Trophoblast cell (in vitro differentiated cells and primary cell): Measurements from ENCODE around the gene NPVF.

ENCODE experiments used
- DNase-seq, 2 donors: peaks; one replicate each; pipeline ENCODE4 v3.0.0-alpha.2; 2016
- H2AFZ ChIP-seq: 2 replicates; pipeline ENCODE4 v1.6.1; 2013; ENCODE audit warnings: low read length, moderate library complexity, mild to moderate bottlenecking; ENCODE audit not compliant: insufficient read depth, poor library complexity
- H2AK5ac ChIP-seq: 2 replicates; pipeline ENCODE4 v1.6.1; 2013; ENCODE audit warnings: mild to moderate bottlenecking, low read length
- H2BK120ac ChIP-seq: 2 replicates; pipeline ENCODE4 v1.6.1; 2013; ENCODE audit warnings: low read length, mild to moderate bottlenecking, moderate library complexity; ENCODE audit not compliant: insufficient read depth, poor library complexity
- H2BK12ac ChIP-seq: 2 replicates; pipeline ENCODE4 v1.6.1; 2013; ENCODE audit warnings: mild to moderate bottlenecking, low read length, moderate library complexity
- H2BK5ac ChIP-seq: 2 replicates; pipeline ENCODE4 v1.6.1; 2013; ENCODE audit warnings: low read length, low read depth, moderate library complexity, mild to moderate bottlenecking; ENCODE audit not compliant: poor library complexity
- H3K14ac ChIP-seq: 2 replicates; pipeline ENCODE4 v1.6.1; 2013; ENCODE audit warnings: mild to moderate bottlenecking, low read length
- H3K18ac ChIP-seq: 2 replicates; pipeline ENCODE4 v1.6.1; 2013; ENCODE audit warnings: mild to moderate bottlenecking, low read length
- H3K23ac ChIP-seq: 2 replicates; pipeline ENCODE4 v1.6.1; 2013; ENCODE audit warnings: low read length
- H3K27ac ChIP-seq: 2 replicates; pipeline ENCODE4 v1.5.1; 2013; ENCODE audit warnings: low read depth, mild to moderate bottlenecking, inconsistent platforms, low read length, moderate library complexity
- H3K27me3 ChIP-seq: 2 replicates; pipeline ENCODE4 v1.6.1; 2013; ENCODE audit warnings: inconsistent platforms, mild to moderate bottlenecking, low read length, moderate library complexity; ENCODE audit not compliant: insufficient read depth
- H3K36me3 ChIP-seq, 2 experiments: 1 replicate in 1 of 2; 2 replicates in 1 of 2; pipeline ENCODE4 v1.6.1; 2013; ENCODE audit warnings: low read length in 2 of 2, mild to moderate bottlenecking in 2 of 2, moderate library complexity in 1 of 2; ENCODE audit not compliant: insufficient read depth in 2 of 2, control insufficient read depth in 1 of 2
- H3K4ac ChIP-seq: 2 replicates; pipeline ENCODE4 v1.6.1; 2013; ENCODE audit warnings: low read depth, mild to moderate bottlenecking, low read length, moderate library complexity
- H3K4me1 ChIP-seq, 2 experiments: 1 replicate in 1 of 2; 2 replicates in 1 of 2; pipeline ENCODE4 v1.6.1; 2013; ENCODE audit warnings: low read length in 2 of 2, mild to moderate bottlenecking in 2 of 2, moderate library complexity in 1 of 2; ENCODE audit not compliant: insufficient read depth in 2 of 2, control insufficient read depth in 1 of 2
- H3K4me2 ChIP-seq: 2 replicates; pipeline ENCODE4 v1.6.1; 2013; ENCODE audit warnings: inconsistent platforms, mild to moderate bottlenecking, low read length, moderate library complexity
- H3K4me3 ChIP-seq: 2 replicates; pipeline ENCODE4 v1.5.1; 2013; ENCODE audit warnings: mild to moderate bottlenecking, low read depth, low read length, inconsistent platforms
- H3K79me1 ChIP-seq: one replicate; pipeline ENCODE4 v1.6.1; 2013; ENCODE audit warnings: low read length
- H3K79me2 ChIP-seq: 2 replicates; pipeline ENCODE4 v1.6.1; 2013; ENCODE audit warnings: low read length, mild to moderate bottlenecking; ENCODE audit not compliant: control insufficient read depth, insufficient read depth, poor library complexity
- H3K9ac ChIP-seq: 2 replicates; pipeline ENCODE4 v1.6.1; 2013; ENCODE audit warnings: mild to moderate bottlenecking, low read length
- H3K9me3 ChIP-seq: 2 replicates; pipeline ENCODE4 v1.6.1; 2013; ENCODE audit warnings: low read depth, mild to moderate bottlenecking, control low read depth, inconsistent platforms, low read length; ENCODE audit not compliant: insufficient read depth
- H4K12ac ChIP-seq: 2 replicates; pipeline ENCODE4 v1.6.1; 2013; ENCODE audit warnings: low read depth, mild to moderate bottlenecking, low read length, moderate library complexity
- H4K8ac ChIP-seq: 2 replicates; pipeline ENCODE4 v1.6.1; 2013; ENCODE audit warnings: low read depth, mild to moderate bottlenecking, low read length, moderate library complexity
- H4K91ac ChIP-seq: one replicate; pipeline ENCODE4 v1.6.1; 2013; ENCODE audit warnings: low read depth, mild to moderate bottlenecking, low read length, moderate library complexity
- WGBS: extraction: QIAGEN DNeasy Blood & Tissue Kit; methylation state at CpG from one replicate; pipeline ENCODE4 v1.1.7; 2013; ENCODE audit warnings: missing lambda C conversion rate; ENCODE audit not compliant: insufficient read length, insufficient coverage; ENCODE audit errors: extremely low coverage; 5-methylcytosine and 5-hydroxymethylcytosine counted together

The NPVF gene

DNA sequence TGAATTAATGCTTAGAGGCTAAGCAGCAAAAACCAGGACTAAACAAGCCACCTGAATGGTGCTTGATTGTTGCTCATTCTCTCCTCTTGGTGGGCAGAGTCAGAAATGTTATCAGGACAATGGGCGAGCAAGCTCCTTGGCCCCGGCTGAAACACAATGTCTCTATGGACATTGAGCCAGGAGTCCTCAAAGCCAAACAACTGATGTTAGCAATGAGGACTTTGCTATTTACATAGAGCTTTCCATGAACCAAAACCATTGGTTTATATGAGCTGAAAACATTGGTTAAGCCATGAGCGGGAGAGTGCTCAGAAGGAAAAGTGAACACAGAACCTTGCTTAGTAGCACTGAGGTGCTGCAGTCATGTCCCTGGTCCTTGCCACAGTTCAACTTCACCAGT lies 21.5 kb upstream of the NPVF start:
- Histone ChIP-seq H2BK5ac (no peak overlapping the region), H3K27me3 (no peaks in the 10 kb centered on the region), H2AK5ac (no peak overlapping the region), H4K91ac (no peak overlapping the region), H2BK120ac (no peak overlapping the region), H3K14ac (no peak overlapping the region), H3K79me2 (no peaks in the 10 kb centered on the region), H3K4me1 (no peaks in the 10 kb centered on the region), H3K4ac (no peak overlapping the region), H3K9ac (no peak overlapping the region), H4K12ac (no peak overlapping the region), H2BK12ac (no peak overlapping the region), H3K4me2 (no peak overlapping the region), H3K18ac (no peak overlapping the region), H2AFZ (no peak overlapping the region), H3K9me3 (no peaks in the 10 kb centered on the region), H3K36me3 (no peaks in the 10 kb centered on the region), H3K27ac (no peak overlapping the region), H3K23ac (no peak overlapping the region), H3K79me1 (no peaks in the 10 kb centered on the region), H4K8ac (no peak overlapping the region), H3K4me3 (no peak overlapping the region)
- no peak for DNase-seq
- WGBS = no CpG with 5 or more reads among the region's 3 CpGs

DNA sequence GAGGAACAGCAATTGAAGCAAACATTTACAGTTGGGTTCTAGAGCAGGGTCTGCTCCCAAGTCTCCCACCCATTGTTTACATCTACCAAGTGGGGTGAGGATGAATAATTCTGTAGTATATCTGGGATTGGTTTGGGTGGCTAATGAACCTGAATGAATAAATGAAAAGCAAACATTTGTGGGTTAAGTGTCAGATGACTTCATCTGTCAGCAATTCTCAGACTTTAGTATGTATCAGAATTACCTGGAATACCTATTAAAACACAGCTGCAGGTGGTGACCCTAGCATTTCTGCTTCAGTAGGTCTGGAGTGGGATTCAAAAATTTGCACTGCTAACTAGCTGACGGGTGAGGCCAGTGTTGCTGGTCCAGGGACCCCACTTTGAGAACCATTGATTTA lies 18.0 kb upstream of the NPVF start:
- Histone ChIP-seq H3K27ac (no peak overlapping the region), H3K4me1 (no peaks in the 10 kb centered on the region), H3K27me3 (no peaks in the 10 kb centered on the region), H3K79me2 (no peaks in the 10 kb centered on the region), H2BK5ac (no peak overlapping the region), H3K4me2 (no peak overlapping the region), H3K23ac (no peak overlapping the region), H3K4me3 (no peak overlapping the region), H3K14ac (no peak overlapping the region), H3K9ac (no peak overlapping the region), H4K91ac (no peak overlapping the region), H2BK12ac (no peak overlapping the region), H2AK5ac (no peak overlapping the region), H2BK120ac (no peak overlapping the region), H3K9me3 (no peaks in the 10 kb centered on the region), H2AFZ (no peak overlapping the region), H3K79me1 (no peaks in the 10 kb centered on the region), H4K8ac (no peak overlapping the region), H3K18ac (no peak overlapping the region), H4K12ac (no peak overlapping the region), H3K4ac (no peak overlapping the region), H3K36me3 (no peaks in the 10 kb centered on the region)
- WGBS = no CpG with 5 or more reads among the region's 1 CpG
- no peak for DNase-seq

DNA sequence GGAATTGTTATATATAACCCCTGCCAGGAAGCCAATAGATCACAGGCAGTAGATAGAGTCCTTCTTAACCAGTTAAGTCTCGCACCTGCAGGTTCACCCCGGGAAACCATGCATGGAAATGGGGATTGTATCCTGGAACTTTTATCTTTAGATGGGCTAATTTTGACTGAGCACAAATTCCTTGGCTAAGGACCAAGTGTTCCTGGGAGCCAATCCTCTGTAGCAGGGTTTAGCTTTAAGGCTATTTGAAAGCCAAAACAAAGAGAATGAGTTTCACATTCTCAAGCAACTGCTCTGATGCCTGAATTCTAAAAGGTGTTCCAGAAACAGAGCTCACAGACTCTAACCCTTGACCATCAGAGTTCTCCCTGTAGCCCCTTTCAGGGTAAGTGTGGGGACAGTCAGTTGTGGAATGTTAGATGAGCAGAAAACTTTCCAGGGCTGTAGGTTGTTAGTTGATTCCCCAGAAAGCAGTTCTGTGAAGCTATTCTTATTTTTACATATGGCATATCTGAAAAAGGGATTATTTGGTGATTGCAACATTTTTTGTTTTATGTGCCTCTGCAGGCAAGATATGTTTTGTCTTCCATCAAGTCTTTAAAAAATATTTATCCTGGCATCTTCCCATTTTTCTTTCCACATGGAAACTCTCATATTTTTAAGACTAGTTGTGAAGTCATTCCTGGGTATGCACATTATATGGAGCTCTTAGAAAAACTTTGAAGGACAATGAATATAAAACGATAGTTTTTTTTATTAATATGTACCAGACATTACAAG lies 16.2 kb upstream of the NPVF start:
- no peaks in the 10 kb centered on the region for H3K27me3 ChIP-seq
- no peak overlapping the region for H2BK5ac ChIP-seq

DNA sequence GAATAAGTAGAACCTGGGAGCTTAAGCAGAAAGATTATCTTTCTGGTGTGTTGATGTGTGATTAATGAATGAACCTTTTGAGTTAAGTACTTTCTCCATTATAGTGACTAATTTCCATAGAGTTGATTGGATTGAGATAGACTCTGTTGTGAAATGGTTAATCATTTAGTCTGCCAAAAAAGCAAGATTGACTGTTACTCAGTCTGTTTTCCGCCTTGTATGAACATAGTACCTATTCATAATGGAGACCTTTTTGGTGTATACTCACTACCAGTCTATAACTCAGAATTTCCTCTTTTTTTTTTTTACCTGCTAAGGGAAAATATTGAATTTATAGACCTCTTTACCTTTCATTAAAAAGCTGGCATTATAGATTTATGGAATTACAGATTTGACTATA lies 14.4 kb upstream of the NPVF start:
- Histone ChIP-seq H4K8ac (no peak overlapping the region), H2BK120ac (no peak overlapping the region), H4K12ac (no peak overlapping the region), H3K23ac (no peak overlapping the region), H3K14ac (no peak overlapping the region), H2BK5ac (no peak overlapping the region), H3K4me2 (no peak overlapping the region), H2AK5ac (no peak overlapping the region), H4K91ac (no peak overlapping the region), H3K79me1 (no peaks in the 10 kb centered on the region), H3K9me3 (no peaks in the 10 kb centered on the region), H3K18ac (no peak overlapping the region), H3K4me3 (no peak overlapping the region), H2AFZ (no peak overlapping the region), H3K4me1 (no peaks in the 10 kb centered on the region), H2BK12ac (no peak overlapping the region), H3K79me2 (no peaks in the 10 kb centered on the region), H3K4ac (no peak overlapping the region), H3K27ac (no peak overlapping the region), H3K27me3 (no peaks in the 10 kb centered on the region), H3K36me3 (no peaks in the 10 kb centered on the region), H3K9ac (no peak overlapping the region)
- no peak for DNase-seq
- WGBS = no CpG with 5 or more reads among the region's 1 CpG

More for the DNA sequence above, 16.2 kb upstream of the NPVF start:
- Histone ChIP-seq H2BK12ac (no peak overlapping the region), H3K79me2 (no peaks in the 10 kb centered on the region), H4K91ac (no peak overlapping the region), H3K23ac (no peak overlapping the region), H3K4me2 (no peak overlapping the region), H4K8ac (no peak overlapping the region), H3K9ac (no peak overlapping the region), H3K9me3 (no peaks in the 10 kb centered on the region), H2BK120ac (no peak overlapping the region), H2AK5ac (no peak overlapping the region), H3K4ac (no peak overlapping the region), H3K27ac (no peak overlapping the region), H2AFZ (no peak overlapping the region), H3K4me1 (no peaks in the 10 kb centered on the region), H4K12ac (no peak overlapping the region), H3K18ac (no peak overlapping the region), H3K4me3 (no peak overlapping the region), H3K36me3 (no peaks in the 10 kb centered on the region), H3K14ac (no peak overlapping the region), H3K79me1 (no peaks in the 10 kb centered on the region)
- WGBS = no CpG with 5 or more reads among the region's 3 CpGs
- no peak for DNase-seq
